Karpas-422 (cell line): ENCODE results near the gene PPP1R27. TPM values are rescaled to one million over a fixed set of nuclear protein-coding genes. Genes with fewer than 3 reads are reported as not detected.

Experiments
- DNase-seq: peaks from one replicate; pipeline ENCODE4 v3.0.0-alpha.2; 2015
- H2AFZ ChIP-seq: fragments of 200-600 bp; sonication (generic); 2 replicates; pipeline ENCODE4 v1.6.1; 2014; ENCODE audit warnings: antibody characterized with exemption, low read length, mixed read lengths
- H3K27ac ChIP-seq: fragments of 200-600 bp; sonication (generic); 2 replicates; pipeline ENCODE4 v1.5.1; 2014; ENCODE audit warnings: mild to moderate bottlenecking, low read length, moderate library complexity
- H3K27me3 ChIP-seq: fragments of 200-600 bp; sonication (generic); 2 replicates; pipeline ENCODE4 v1.6.1; 2014; ENCODE audit warnings: low read length, mixed read lengths
- H3K36me3 ChIP-seq: fragments of 200-600 bp; sonication (generic); 2 replicates; pipeline ENCODE4 v1.6.1; 2014; ENCODE audit warnings: low read length, mixed read lengths; ENCODE audit not compliant: insufficient read depth
- H3K4me1 ChIP-seq: fragments of 200-600 bp; sonication (generic); 2 replicates; pipeline ENCODE4 v1.6.1; 2014; ENCODE audit warnings: mild to moderate bottlenecking, low read length, mixed read lengths
- H3K4me2 ChIP-seq: fragments of 200-600 bp; sonication (generic); 2 replicates; pipeline ENCODE4 v1.6.1; 2014; ENCODE audit warnings: low read length, low read depth, mild to moderate bottlenecking; ENCODE audit not compliant: poor library complexity, severe bottlenecking
- H3K4me3 ChIP-seq: fragments of 200-600 bp; sonication (generic); 2 replicates; pipeline ENCODE4 v1.5.1; 2014; ENCODE audit warnings: mild to moderate bottlenecking, antibody characterized with exemption, low read length, mixed read lengths
- H3K79me2 ChIP-seq: fragments of 200-600 bp; sonication (generic); 2 replicates; pipeline ENCODE4 v1.6.1; 2014; ENCODE audit warnings: mild to moderate bottlenecking, low read length, mixed read lengths
- H3K9ac ChIP-seq: fragments of 200-600 bp; sonication (generic); 2 replicates; pipeline ENCODE4 v1.6.0; 2014; ENCODE audit warnings: low read length
- H3K9me2 ChIP-seq: fragments of 200-600 bp; sonication (generic), shearing (Covaris generic); replicated peaks from 2 replicates; pipeline ENCODE4 v1.6.0; 2014; ENCODE audit warnings: mild to moderate bottlenecking, low read length, moderate library complexity; ENCODE audit not compliant: insufficient read depth
- H3K9me3 ChIP-seq: fragments of 300-700, 200-600 bp; sonication (generic); 2 replicates; pipeline ENCODE4 v1.6.1; 2014; ENCODE audit warnings: low read length, mixed read lengths
- H4K20me1 ChIP-seq: fragments of 200-600 bp; sonication (generic); 2 replicates; pipeline ENCODE4 v1.6.1; 2014; ENCODE audit warnings: mild to moderate bottlenecking, antibody characterized with exemption, low read length, low read depth; ENCODE audit not compliant: insufficient read depth
- total RNA-seq: library from RNA; depleted of rRNA; stranded (reverse); fragments of >200 nt; shearing (Covaris generic); gene quantifications from 2 replicates; pipeline ENCODE4 v1.2.3, GENCODE V29; 2014; ENCODE audit warnings: low replicate concordance

PPP1R27 gene
- total RNA-seq, 1 experiment from 2014 or later: not detected

DNA sequence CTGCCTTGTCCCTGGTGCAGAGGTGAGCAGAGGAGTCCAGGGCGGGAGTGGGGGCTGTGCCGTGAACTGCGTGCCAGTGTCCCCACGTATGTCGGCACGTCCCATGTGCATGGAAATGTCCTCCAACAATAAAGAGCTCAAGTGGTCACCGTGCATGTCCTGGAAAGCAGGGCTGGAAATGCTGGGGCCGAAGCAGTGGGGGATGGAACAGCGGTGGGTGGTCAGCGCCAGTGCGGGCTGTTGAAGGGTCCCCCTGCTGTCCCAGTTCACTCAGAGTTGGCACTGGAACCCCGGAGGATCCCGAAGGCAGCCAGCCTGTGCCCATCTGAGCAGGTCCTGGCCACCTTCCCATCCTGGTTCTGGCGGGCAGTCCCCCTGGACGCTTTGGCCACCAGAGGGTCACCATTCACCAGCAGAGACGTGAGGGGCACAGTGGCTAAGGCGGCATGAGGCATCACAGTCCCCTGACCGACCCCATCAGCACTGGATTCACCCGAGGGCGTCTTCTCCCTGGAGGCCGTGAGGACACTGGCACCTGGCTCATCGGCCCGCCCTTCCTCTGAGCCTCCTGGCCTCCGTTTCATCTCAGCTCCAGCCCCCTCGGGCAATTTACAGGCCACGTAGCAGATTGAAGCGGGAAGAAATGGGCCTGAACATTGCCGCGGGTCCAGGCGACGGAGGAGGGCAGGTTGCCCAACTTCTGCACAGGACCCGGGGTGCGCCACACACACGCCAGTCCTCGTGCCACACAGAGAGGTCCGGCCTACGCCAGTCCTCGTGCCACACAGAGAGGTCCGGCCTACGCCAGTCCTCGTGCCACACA lies 20.8 kb downstream of the PPP1R27 start:
- Histone ChIP-seq H3K9me3 (no peaks in the 10 kb centered on the region), H3K4me3 (no peak overlapping the region), H3K4me1 (no peaks in the 10 kb centered on the region), H3K9me2 (no peaks in the 10 kb centered on the region), H3K27ac (no peak overlapping the region), H4K20me1 (no peaks in the 10 kb centered on the region), H2AFZ (no peak overlapping the region), H3K27me3 (no peaks in the 10 kb centered on the region), H3K9ac (no peak overlapping the region), H3K36me3 (no peaks in the 10 kb centered on the region), H3K4me2 (no peak overlapping the region), H3K79me2 (no peaks in the 10 kb centered on the region)
- no peak for DNase-seq

DNA sequence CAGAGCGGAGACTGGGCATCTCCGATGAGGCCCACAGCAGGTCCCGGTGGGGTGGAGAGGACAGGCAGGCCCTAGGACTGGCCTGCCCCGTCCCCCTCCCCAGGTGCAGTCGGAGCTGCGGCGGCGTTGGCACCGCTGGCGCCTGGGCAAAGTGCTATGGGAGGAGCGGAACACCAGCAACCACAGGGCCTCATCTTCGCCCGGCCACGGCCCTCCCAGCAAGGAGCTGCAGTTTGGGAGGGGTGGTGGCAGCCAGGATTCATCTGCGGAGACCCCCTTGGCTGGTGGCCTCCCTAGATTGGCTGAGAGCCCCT lies 21.5 kb downstream of the PPP1R27 start:
- H3K79me2 ChIP-seq: no peaks in the 10 kb centered on the region
- H2AFZ ChIP-seq: no peak overlapping the region
- no peaks in the 10 kb centered on the region for H3K27me3 ChIP-seq
- H3K36me3 ChIP-seq: no peaks in the 10 kb centered on the region
- no peak overlapping the region for H3K4me2 ChIP-seq
- H3K9me3 ChIP-seq: no peaks in the 10 kb centered on the region
- DNase-seq: no peak
- H3K4me1 ChIP-seq: no peaks in the 10 kb centered on the region
- no peak overlapping the region for H3K9ac ChIP-seq
- no peak overlapping the region for H3K27ac ChIP-seq
- no peaks in the 10 kb centered on the region for H4K20me1 ChIP-seq
- H3K4me3 ChIP-seq: no peak overlapping the region
- no peaks in the 10 kb centered on the region for H3K9me2 ChIP-seq

DNA sequence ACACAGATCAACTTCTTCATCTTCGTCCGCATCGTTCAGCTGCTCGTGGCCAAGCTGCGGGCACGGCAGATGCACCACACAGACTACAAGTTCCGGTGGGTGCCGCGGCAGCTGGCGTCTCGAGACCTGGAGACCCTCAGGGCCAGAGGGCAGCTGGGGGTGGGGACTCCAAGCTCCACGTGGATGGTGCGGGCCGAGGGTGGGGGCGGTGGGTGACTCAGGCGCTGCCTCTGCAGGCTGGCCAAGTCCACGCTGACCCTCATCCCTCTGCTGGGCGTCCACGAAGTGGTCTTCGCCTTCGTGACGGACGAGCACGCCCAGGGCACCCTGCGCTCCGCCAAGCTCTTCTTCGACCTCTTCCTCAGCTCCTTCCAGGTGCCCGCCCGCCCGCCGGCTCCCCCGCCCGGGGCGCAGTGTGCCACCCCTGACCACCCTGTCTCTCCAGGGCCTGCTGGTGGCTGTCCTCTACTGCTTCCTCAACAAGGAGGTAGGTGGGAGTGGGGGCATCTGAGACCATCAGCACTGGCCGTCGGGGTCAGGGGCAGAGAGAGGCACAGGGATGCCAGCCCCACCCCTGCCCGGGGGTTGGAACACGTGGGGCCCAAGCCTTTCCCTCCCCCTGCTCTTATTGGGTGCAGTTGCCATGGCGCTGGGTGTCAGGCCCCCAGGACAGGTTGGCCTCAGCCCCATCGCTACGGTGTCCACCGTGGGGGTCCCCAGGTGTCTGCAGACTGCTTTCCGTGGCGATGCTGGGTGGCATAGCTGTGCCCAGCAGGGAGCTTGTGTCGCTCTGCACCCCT lies 22.1 kb downstream of the PPP1R27 start:
- Histone ChIP-seq H3K36me3 (no peaks in the 10 kb centered on the region), H4K20me1 (no peaks in the 10 kb centered on the region), H3K4me1 (no peaks in the 10 kb centered on the region), H3K9me3 (no peaks in the 10 kb centered on the region), H3K9ac (no peak overlapping the region), H2AFZ (no peak overlapping the region), H3K27ac (no peak overlapping the region), H3K4me2 (no peak overlapping the region), H3K4me3 (no peak overlapping the region), H3K79me2 (no peaks in the 10 kb centered on the region), H3K27me3 (no peaks in the 10 kb centered on the region), H3K9me2 (no peaks in the 10 kb centered on the region)
- DNase-seq: no peak

DNA sequence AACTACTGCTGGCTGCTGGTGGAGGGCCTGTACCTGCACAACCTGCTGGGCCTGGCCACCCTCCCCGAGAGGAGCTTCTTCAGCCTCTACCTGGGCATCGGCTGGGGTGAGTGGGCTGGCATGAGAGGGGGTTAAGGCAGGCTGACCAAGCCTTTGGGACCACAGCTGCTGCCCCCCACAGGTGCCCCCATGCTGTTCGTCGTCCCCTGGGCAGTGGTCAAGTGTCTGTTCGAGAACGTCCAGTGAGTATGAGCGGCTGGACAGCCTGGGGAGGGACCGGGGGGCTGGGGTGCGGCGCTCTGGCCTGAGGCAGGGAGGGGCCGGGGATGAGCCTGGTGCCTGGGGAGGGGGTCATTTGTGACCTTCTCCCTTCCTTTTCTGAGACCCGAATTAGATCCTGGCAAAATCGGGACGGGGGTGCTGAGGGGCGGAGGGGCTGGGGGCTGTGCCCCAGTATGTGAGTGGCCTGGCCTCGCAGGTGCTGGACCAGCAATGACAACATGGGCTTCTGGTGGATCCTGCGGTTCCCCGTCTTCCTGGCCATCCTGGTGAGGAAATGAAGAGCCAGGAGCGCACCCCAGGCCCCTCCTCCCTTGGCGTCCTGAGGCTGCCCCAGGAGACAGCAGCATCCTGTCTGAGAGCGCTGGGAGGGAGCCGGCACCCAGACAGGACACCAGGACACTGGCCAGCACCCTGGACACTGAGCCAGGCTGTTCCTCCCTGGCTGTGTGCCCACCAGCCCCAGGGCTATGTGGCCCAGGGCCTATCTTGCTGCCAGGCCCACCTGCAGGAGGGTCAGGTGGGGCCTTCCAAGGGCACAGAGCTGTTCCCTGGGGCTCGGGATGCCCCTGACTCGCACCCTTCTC lies 22.9 kb downstream of the PPP1R27 start:
- Histone ChIP-seq H3K36me3 (no peaks in the 10 kb centered on the region), H2AFZ (no peak overlapping the region), H3K4me1 (no peaks in the 10 kb centered on the region), H3K27ac (no peak overlapping the region), H3K9me3 (no peaks in the 10 kb centered on the region), H3K27me3 (no peaks in the 10 kb centered on the region), H3K9ac (no peak overlapping the region), H3K4me3 (no peak overlapping the region), H4K20me1 (no peaks in the 10 kb centered on the region), H3K79me2 (no peaks in the 10 kb centered on the region), H3K9me2 (no peaks in the 10 kb centered on the region), H3K4me2 (no peak overlapping the region)
- DNase-seq: no peak

DNA sequence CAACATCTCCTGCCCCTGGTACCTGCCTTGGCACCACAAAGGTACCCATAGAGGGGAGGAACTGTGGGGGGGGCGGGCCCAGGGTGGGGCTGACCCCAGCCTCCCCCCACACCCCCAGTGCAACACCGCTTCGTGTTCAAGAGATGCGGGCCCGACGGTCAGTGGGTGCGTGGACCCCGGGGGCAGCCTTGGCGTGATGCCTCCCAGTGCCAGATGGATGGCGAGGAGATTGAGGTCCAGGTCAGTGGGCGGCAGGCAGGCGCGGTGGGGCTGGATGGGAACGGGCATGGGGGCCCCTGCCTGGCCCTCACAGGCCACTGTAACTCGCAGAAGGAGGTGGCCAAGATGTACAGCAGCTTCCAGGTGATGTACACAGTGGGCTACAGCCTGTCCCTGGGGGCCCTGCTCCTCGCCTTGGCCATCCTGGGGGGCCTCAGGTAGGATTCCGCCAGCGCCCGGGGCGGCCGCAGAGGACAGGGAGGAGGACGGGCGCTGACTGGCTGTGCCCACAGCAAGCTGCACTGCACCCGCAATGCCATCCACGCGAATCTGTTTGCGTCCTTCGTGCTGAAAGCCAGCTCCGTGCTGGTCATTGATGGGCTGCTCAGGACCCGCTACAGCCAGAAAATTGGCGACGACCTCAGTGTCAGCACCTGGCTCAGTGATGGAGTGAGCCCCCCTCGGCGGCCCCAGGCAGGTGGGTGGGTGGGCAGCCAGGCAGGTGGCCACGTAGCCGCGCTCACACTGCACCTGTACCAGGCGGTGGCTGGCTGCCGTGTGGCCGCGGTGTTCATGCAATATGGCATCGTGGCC lies 23.8 kb downstream of the PPP1R27 start:
- no peaks in the 10 kb centered on the region for H3K79me2 ChIP-seq
- DNase-seq: no peak
- H3K4me1 ChIP-seq: no peaks in the 10 kb centered on the region
- H3K4me3 ChIP-seq: no peak overlapping the region
- no peak overlapping the region for H3K4me2 ChIP-seq
- no peak overlapping the region for H2AFZ ChIP-seq
- no peaks in the 10 kb centered on the region for H3K9me2 ChIP-seq
- H3K27ac ChIP-seq: no peak overlapping the region
- no peak overlapping the region for H3K9ac ChIP-seq
- H3K27me3 ChIP-seq: no peaks in the 10 kb centered on the region
- no peaks in the 10 kb centered on the region for H3K36me3 ChIP-seq
- no peaks in the 10 kb centered on the region for H4K20me1 ChIP-seq
- H3K9me3 ChIP-seq: no peaks in the 10 kb centered on the region

DNA sequence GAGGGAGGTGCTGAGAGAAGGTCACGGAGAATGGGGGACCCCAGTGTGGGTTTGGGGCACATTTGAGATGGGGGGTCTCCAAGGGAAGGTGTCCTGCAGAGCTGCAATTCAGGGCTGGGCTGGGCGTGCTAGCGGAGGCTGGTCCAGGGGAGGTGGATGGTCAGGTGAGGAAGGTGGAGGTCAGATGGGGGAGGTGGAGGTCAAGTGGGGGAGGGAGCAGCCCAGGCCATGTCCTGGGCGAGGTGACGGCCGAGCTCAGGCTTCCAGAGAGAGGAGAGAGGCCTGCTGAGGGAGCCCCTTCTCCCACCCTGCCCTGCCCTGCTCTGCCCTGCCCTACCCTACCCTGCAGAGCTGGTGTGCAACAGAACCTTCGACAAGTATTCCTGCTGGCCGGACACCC lies 24.4 kb downstream of the PPP1R27 start:
- no peaks in the 10 kb centered on the region for H3K9me2 ChIP-seq
- H3K4me2 ChIP-seq: no peak overlapping the region
- no peak overlapping the region for H3K4me3 ChIP-seq
- no peaks in the 10 kb centered on the region for H3K79me2 ChIP-seq
- no peaks in the 10 kb centered on the region for H4K20me1 ChIP-seq
- H3K27ac ChIP-seq: no peak overlapping the region
- H3K9me3 ChIP-seq: no peaks in the 10 kb centered on the region
- no peak overlapping the region for H2AFZ ChIP-seq
- H3K4me1 ChIP-seq: no peaks in the 10 kb centered on the region
- H3K9ac ChIP-seq: no peak overlapping the region
- H3K36me3 ChIP-seq: no peaks in the 10 kb centered on the region
- no peaks in the 10 kb centered on the region for H3K27me3 ChIP-seq
- no peak for DNase-seq

DNA sequence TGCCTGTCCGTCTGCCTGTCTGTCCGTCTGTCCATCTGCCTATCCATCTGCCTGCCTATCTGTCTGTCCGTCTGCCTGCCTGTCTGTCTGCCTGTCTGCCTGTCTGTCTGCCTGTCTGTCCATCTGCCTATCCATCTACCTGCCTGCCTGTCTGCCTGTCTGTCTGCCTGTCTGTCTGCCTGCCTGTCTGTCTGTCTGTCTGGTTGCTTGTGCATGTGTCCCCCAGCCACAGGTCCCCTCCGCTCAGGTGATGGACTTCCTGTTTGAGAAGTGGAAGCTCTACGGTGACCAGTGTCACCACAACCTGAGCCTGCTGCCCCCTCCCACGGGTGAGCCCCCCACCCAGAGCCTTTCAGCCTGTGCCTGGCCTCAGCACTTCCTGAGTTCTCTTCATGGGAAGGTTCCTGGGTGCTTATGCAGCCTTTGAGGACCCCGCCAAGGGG lies 25.3 kb downstream of the PPP1R27 start:
- Histone ChIP-seq H3K79me2 (no peaks in the 10 kb centered on the region), H3K4me2 (no peak overlapping the region), H4K20me1 (no peaks in the 10 kb centered on the region), H3K27me3 (no peaks in the 10 kb centered on the region), H3K9me3 (no peaks in the 10 kb centered on the region), H3K4me3 (no peak overlapping the region), H3K9me2 (no peaks in the 10 kb centered on the region), H2AFZ (no peak overlapping the region), H3K27ac (no peak overlapping the region), H3K36me3 (no peaks in the 10 kb centered on the region), H3K4me1 (no peaks in the 10 kb centered on the region), H3K9ac (no peak overlapping the region)
- no peak for DNase-seq
